Activated CD8-positive, alpha-beta T cell treated with anti-CD3 and anti-CD28 coated beads, Interleukin-2, amount 10 ng/mL, durations not matched to agents 7 days and 5 days (primary cell): ENCODE data around the gene SMCO1. TPM values are rescaled to one million over a fixed set of nuclear protein-coding genes. Genes with fewer than 3 reads are reported as not detected.

ENCODE experiments used
- ATAC-seq: fragments of 150-1000 bp; cut with Tn5 transposase; one replicate; pipeline ENCODE4 v1.10.0; 2021; ENCODE audit warnings: moderate library complexity
- CTCF ChIA-PET: fragments of 350-600 bp; sonication (Branson Sonifier 250); formaldehyde crosslinking; loops from one replicate; lab custom pipeline; 2021; ENCODE audit warnings: antibody characterized with exemption; lab: Charles Lee
- POLR2A ChIA-PET: fragments of 350-600 bp; sonication (Branson Sonifier 250); formaldehyde crosslinking; loops from one replicate; lab custom pipeline; 2021; ENCODE audit warnings: antibody characterized with exemption; lab: Charles Lee
- DNase-seq: peaks from one replicate; pipeline ENCODE4 v3.0.0-alpha.2; 2020
- H3K27ac Mint-ChIP-seq: one replicate; pipeline ENCODE4 v1.8.0; 2021; ENCODE audit warnings: mild to moderate bottlenecking, mixed read lengths
- H3K27me3 Mint-ChIP-seq: one replicate; pipeline ENCODE4 v1.8.0; 2021; ENCODE audit warnings: low read depth, mixed read lengths
- H3K36me3 Mint-ChIP-seq: one replicate; pipeline ENCODE4 v1.8.0; 2021; ENCODE audit warnings: low read depth, mixed read lengths
- H3K4me1 Mint-ChIP-seq: one replicate; pipeline ENCODE4 v1.8.0; 2021; ENCODE audit warnings: low read depth, mixed read lengths
- H3K4me3 Mint-ChIP-seq: one replicate; pipeline ENCODE4 v1.8.0; 2021; ENCODE audit warnings: mild to moderate bottlenecking, mixed read lengths
- H3K9me3 Mint-ChIP-seq: one replicate; pipeline ENCODE4 v1.8.0; 2022; ENCODE audit warnings: mixed read lengths; ENCODE audit not compliant: insufficient read depth
- total RNA-seq, 2 experiments: library from RNA; stranded (reverse); gene quantifications; one replicate each; pipeline ENCODE4 v1.2.3, GENCODE V29; 2021

SMCO1 gene
- total RNA-seq, 2 experiments from 2014 or later = 0.13 TPM; not detected in 1

GRCh38 chr3:196547067-196547466 is 31.9 kb upstream of the SMCO1 start:
- ChIA-PET CTCF (interaction anchor here (1.1 to 1.8 kb wide), 3 partner anchors 18 to 24 kb away, joined by 3 to 5 read pairs (median 5); no protein-coding TSS in a partner anchor), POLR2A (no interaction called here)
- peaks cover 12% of the 10 kb centered on the region for H3K9me3 Mint-ChIP-seq
- no peak overlapping the region for H3K27ac Mint-ChIP-seq
- H3K4me1 Mint-ChIP-seq = no peaks in the 10 kb centered on the region
- no peak for ATAC-seq
- peaks cover 8% of the 10 kb centered on the region for H3K27me3 Mint-ChIP-seq
- H3K36me3 Mint-ChIP-seq = peaks cover 14% of the 10 kb centered on the region
- no peak overlapping the region for H3K4me3 Mint-ChIP-seq
- no peak for DNase-seq

- Mint-ChIP-seq H3K4me3 (no peak overlapping the region), H3K4me1 (no peaks in the 10 kb centered on the region), H3K36me3 (peaks cover 12% of the 10 kb centered on the region), H3K27ac (no peak overlapping the region), H3K9me3 (peaks cover 12% of the 10 kb centered on the region), H3K27me3 (peaks cover 8% of the 10 kb centered on the region)
- ChIA-PET CTCF (interaction anchor here (1.2 to 1.8 kb wide), 2 partner anchors 18 to 24 kb away, joined by 5 read pairs; no protein-coding TSS in a partner anchor), POLR2A (no interaction called here)
- DNase-seq (no peak), ATAC-seq (no peak)
Observed at GRCh38 chr3:196546537-196546936, 31.4 kb upstream of the SMCO1 start.

GRCh38 chr3:196544491-196544992 is 29.4 kb upstream of the SMCO1 start:
- DNase-seq (no peak), ATAC-seq (no peak)
- H3K27me3 Mint-ChIP-seq = peaks cover 8% of the 10 kb centered on the region
- peaks cover 9% of the 10 kb centered on the region for H3K36me3 Mint-ChIP-seq
- H3K27ac Mint-ChIP-seq = no peak overlapping the region
- CTCF ChIA-PET = interaction anchor here (1.2 kb wide), 1 partner anchor 16 kb away, joined by 4 read pairs; no protein-coding TSS in a partner anchor
- POLR2A ChIA-PET = no interaction called here
- no peaks in the 10 kb centered on the region for H3K4me1 Mint-ChIP-seq
- H3K4me3 Mint-ChIP-seq = no peak overlapping the region
- peaks cover 12% of the 10 kb centered on the region for H3K9me3 Mint-ChIP-seq

GRCh38 chr3:196541684-196542445 is 26.7 kb upstream of the SMCO1 start:
- CTCF ChIA-PET = no interaction called here
- no peak overlapping the region for H3K4me3 Mint-ChIP-seq
- H3K27ac Mint-ChIP-seq = no peak overlapping the region
- no peak for ATAC-seq
- H3K27me3 Mint-ChIP-seq = peaks cover 5% of the 10 kb centered on the region
- no peak for DNase-seq
- no peaks in the 10 kb centered on the region for H3K36me3 Mint-ChIP-seq
- H3K9me3 Mint-ChIP-seq = no peaks in the 10 kb centered on the region
- POLR2A ChIA-PET = no interaction called here
- H3K4me1 Mint-ChIP-seq = peaks cover 3% of the 10 kb centered on the region

- POLR2A ChIA-PET = no interaction called here
- peak; percentile 39 for ATAC-seq
- no peaks in the 10 kb centered on the region for H3K9me3 Mint-ChIP-seq
Observed at GRCh38 chr3:196537319-196537984, 22.3 kb upstream of the SMCO1 start.

GRCh38 chr3:196533260-196533681 is 18.1 kb upstream of the SMCO1 start:
- H3K9me3 Mint-ChIP-seq = peaks cover 3% of the 10 kb centered on the region
- POLR2A ChIA-PET = no interaction called here
- H3K4me3 Mint-ChIP-seq = no peak overlapping the region
- no peaks in the 10 kb centered on the region for H3K36me3 Mint-ChIP-seq
- no peak for ATAC-seq
- peaks cover 11% of the 10 kb centered on the region for H3K4me1 Mint-ChIP-seq
- H3K27me3 Mint-ChIP-seq = peaks cover 12% of the 10 kb centered on the region
- CTCF ChIA-PET = interaction anchor here (1.2 kb wide), 1 partner anchor 11 kb away, joined by 6 read pairs; no protein-coding TSS in a partner anchor
- no peak overlapping the region for H3K27ac Mint-ChIP-seq
- DNase-seq = no peak

More at GRCh38 chr3:196537319-196537984, 22.3 kb upstream of the SMCO1 start:
- H3K27me3 Mint-ChIP-seq = peaks cover 7% of the 10 kb centered on the region
- H3K27ac Mint-ChIP-seq = no peak overlapping the region
- peaks cover 3% of the 10 kb centered on the region for H3K4me1 Mint-ChIP-seq
- CTCF ChIA-PET = interaction anchor here (0.6 to 2.2 kb wide), 6 partner anchors 8 to 262 kb away, joined by 3 to 11 read pairs (median 4); no protein-coding TSS in a partner anchor
- no peaks in the 10 kb centered on the region for H3K36me3 Mint-ChIP-seq
- H3K4me3 Mint-ChIP-seq = no peak overlapping the region
- peak; percentile 76 for DNase-seq

- Mint-ChIP-seq H3K27me3 (peaks cover 12% of the 10 kb centered on the region), H3K36me3 (no peaks in the 10 kb centered on the region), H3K4me1 (peaks cover 11% of the 10 kb centered on the region), H3K27ac (no peak overlapping the region), H3K9me3 (peaks cover 3% of the 10 kb centered on the region), H3K4me3 (no peak overlapping the region)
- CTCF ChIA-PET = interaction anchor here (1.0 to 1.1 kb wide), 2 partner anchors 8 to 12 kb away, joined by 3 read pairs; no protein-coding TSS in a partner anchor
- POLR2A ChIA-PET = no interaction called here
- ATAC-seq = no peak
- DNase-seq = no peak
Observed at GRCh38 chr3:196531418-196531817, 16.3 kb upstream of the SMCO1 start.

GRCh38 chr3:196528639-196529233 is 13.6 kb upstream of the SMCO1 start:
- H3K9me3 Mint-ChIP-seq = peaks cover 3% of the 10 kb centered on the region
- peaks cover 11% of the 10 kb centered on the region for H3K4me1 Mint-ChIP-seq
- peak; percentile 84 for DNase-seq
- POLR2A ChIA-PET = interaction anchor here (0.9 to 1.2 kb wide), 4 partner anchors 10 to 211 kb away, joined by 3 to 6 read pairs (median 4); partner anchors contain the start of genes DYNLT2B, FBXO45 and WDR53
- H3K27me3 Mint-ChIP-seq = peaks cover 13% of the 10 kb centered on the region
- H3K36me3 Mint-ChIP-seq = no peaks in the 10 kb centered on the region
- peak; percentile 100 for ATAC-seq
- H3K4me3 Mint-ChIP-seq = peak overlapping the region; percentile 62
- CTCF ChIA-PET = interaction anchor here (0.5 to 3.5 kb wide), 57 partner anchors 8 to 441 kb away, joined by 3 to 22 read pairs (median 4); partner anchors contain the start of genes DYNLT2B, FBXO45, NCBP2 and NRROS
- H3K27ac Mint-ChIP-seq = peak overlapping the region; percentile 25

- DNase-seq (no peak), ATAC-seq (no peak)
- POLR2A ChIA-PET = no interaction called here
- H3K4me3 Mint-ChIP-seq = no peak overlapping the region
- H3K4me1 Mint-ChIP-seq = peaks cover 11% of the 10 kb centered on the region
- no peak overlapping the region for H3K27ac Mint-ChIP-seq
- H3K27me3 Mint-ChIP-seq = peaks cover 6% of the 10 kb centered on the region
- CTCF ChIA-PET = interaction anchor here (1.1 to 3.9 kb wide), 4 partner anchors 10 to 79 kb away, joined by 3 to 12 read pairs (median 5); no protein-coding TSS in a partner anchor
- peaks cover 10% of the 10 kb centered on the region for H3K36me3 Mint-ChIP-seq
- H3K9me3 Mint-ChIP-seq = peaks cover 17% of the 10 kb centered on the region
Observed at GRCh38 chr3:196525141-196525540, 10.0 kb upstream of the SMCO1 start.

- ATAC-seq (no peak), DNase-seq (no peak)
- Mint-ChIP-seq H3K27ac (no peak overlapping the region), H3K36me3 (peaks cover 14% of the 10 kb centered on the region), H3K4me3 (no peak overlapping the region), H3K4me1 (peaks cover 11% of the 10 kb centered on the region), H3K9me3 (peaks cover 24% of the 10 kb centered on the region), H3K27me3 (peaks cover 6% of the 10 kb centered on the region)
- ChIA-PET POLR2A (no interaction called here), CTCF (interaction anchor here (1.1 to 3.9 kb wide), 7 partner anchors 10 to 85 kb away, joined by 3 to 12 read pairs (median 4); no protein-coding TSS in a partner anchor)
Observed at GRCh38 chr3:196524527-196524926, 9.4 kb upstream of the SMCO1 start.

- H3K36me3 Mint-ChIP-seq = peaks cover 17% of the 10 kb centered on the region
- peaks cover 7% of the 10 kb centered on the region for H3K4me1 Mint-ChIP-seq
- H3K4me3 Mint-ChIP-seq = no peak overlapping the region
- DNase-seq (no peak), ATAC-seq (no peak)
- H3K27me3 Mint-ChIP-seq = peaks cover 6% of the 10 kb centered on the region
- H3K27ac Mint-ChIP-seq = no peak overlapping the region
- ChIA-PET POLR2A (no interaction called here), CTCF (interaction anchor here (1.1 to 3.9 kb wide), 10 partner anchors 8 to 153 kb away, joined by 3 to 12 read pairs (median 4); no protein-coding TSS in a partner anchor)
- peaks cover 30% of the 10 kb centered on the region for H3K9me3 Mint-ChIP-seq
Observed at GRCh38 chr3:196523841-196524240, 8.7 kb upstream of the SMCO1 start.
